HepG2 (cell line): ENCODE results near the gene DHRS1. TPM values are rescaled to one million over a fixed set of nuclear protein-coding genes. Genes with fewer than 3 reads are reported as not detected.

ENCODE experiments used
- ATAC-seq: fragments of 200-7000 bp; cut with Tn5 transposase; 3 replicates; pipeline ENCODE4 v1.9.1; 2020; ENCODE audit warnings: mild to moderate bottlenecking, moderate library complexity
- BruUV-seq: library from RNA; stranded (reverse); fragments of 400-500 nt; replicated peaks from 2 replicates; lab custom pipeline; 2021; lab: Mats Ljungman, UMichigan
- CTCF ChIA-PET: fragments of 300-600 bp; formaldehyde crosslinking; extraction: SDS; loops from one replicate; lab custom pipeline; 2021; ENCODE audit warnings: low total read pairs, inconsistent platforms, low intra/inter-chr PET ratio; lab: Yijun Ruan, JAX
- POLR2A ChIA-PET: fragments of 350-600 bp; sonication (Branson Sonifier 250); formaldehyde crosslinking; loops from one replicate; lab custom pipeline; 2020; ENCODE audit warnings: antibody characterized with exemption, inconsistent platforms; lab: Yijun Ruan, JAX
- DNase-seq: peaks from one replicate; pipeline ENCODE4 v3.0.0-alpha.2; 2015; ENCODE audit warnings: low spot score
- FAIRE-seq: peaks from 3 replicates; lab custom pipeline; 2011; peaks lifted over from hg19 to GRCh38; lab: Jason Lieb, UNC
- H2AFZ ChIP-seq: one replicate; pipeline ENCODE4 v1.6.1; 2011; ENCODE audit warnings: low read length, inconsistent platforms
- H3K27ac ChIP-seq: fragments of 300-600 bp; 3 replicates; pipeline ENCODE4 v1.8.0; 2011; ENCODE audit warnings: mixed run types, mild to moderate bottlenecking, mixed read lengths, low read length, inconsistent platforms; ENCODE audit not compliant: insufficient read depth; ENCODE audit errors: extremely low read length
- H3K27me3 ChIP-seq, 2 experiments: fragments of 200-600 bp in 1 of 2; 2 replicates in 1 of 2; 3 replicates in 1 of 2; pipeline versions ENCODE4 v1.6.0 to v1.8.0; 2011; ENCODE audit warnings: low read length in 2 of 2, mild to moderate bottlenecking in 2 of 2, moderate library complexity in 2 of 2, inconsistent platforms in 1 of 2; ENCODE audit not compliant: insufficient read depth in 2 of 2, control insufficient read depth in 1 of 2
- H3K36me3 ChIP-seq, 2 experiments: fragments of 200-600 bp in 1 of 2; replicated peaks in 1 of 2; 2 replicates in 1 of 2; 3 replicates in 1 of 2; pipeline versions ENCODE4 v1.5.1 to v1.8.0; 2011; ENCODE audit warnings: low read length in 2 of 2, inconsistent platforms in 1 of 2; ENCODE audit not compliant: insufficient read depth in 2 of 2, control insufficient read depth in 1 of 2
- H3K4me1 ChIP-seq: 2 replicates; pipeline ENCODE4 v1.5.1; 2012; ENCODE audit warnings: low read length, inconsistent platforms; ENCODE audit not compliant: insufficient read depth
- H3K4me2 ChIP-seq: 2 replicates; pipeline ENCODE4 v1.6.0; 2011; ENCODE audit warnings: low read depth, low read length, inconsistent platforms
- H3K4me3 ChIP-seq, 3 experiments: fragments of 200-600 bp in 1 of 3; sonication (generic), shearing (Covaris generic) in 1 of 3; replicated peaks in 1 of 3; 2 replicates each; pipeline ENCODE4 v1.5.1; 2011 to 2016; ENCODE audit warnings: low read length in 3 of 3, inconsistent platforms in 2 of 3, low read depth in 2 of 3, mild to moderate bottlenecking in 2 of 3, control low read depth in 1 of 3, mixed read lengths in 1 of 3; ENCODE audit not compliant: insufficient read depth in 1 of 3
- H3K79me2 ChIP-seq: one replicate; pipeline ENCODE4 v1.6.1; 2011; ENCODE audit warnings: low read length, inconsistent platforms; ENCODE audit not compliant: insufficient read depth
- H3K9ac ChIP-seq: 2 replicates; pipeline ENCODE4 v1.6.0; 2011; ENCODE audit warnings: mild to moderate bottlenecking, low read depth, low read length, inconsistent platforms; ENCODE audit not compliant: insufficient read depth
- H3K9me3 ChIP-seq: 2 replicates; pipeline ENCODE4 v1.5.1; 2012; ENCODE audit warnings: mild to moderate bottlenecking, low read length
- H4K20me1 ChIP-seq: 2 replicates; pipeline ENCODE4 v1.6.0; 2011; ENCODE audit warnings: inconsistent platforms, mild to moderate bottlenecking, low read length, moderate library complexity; ENCODE audit not compliant: insufficient read depth
- MAFG ChIP-seq: sonication (generic); formaldehyde crosslinking; IDR thresholded peaks from 2 replicates; pipeline ENCODE4 v1.5.1; 2020; ENCODE audit warnings: mild to moderate bottlenecking, missing genetic modification reagents
- MYNN ChIP-seq: sonication (generic); formaldehyde crosslinking; IDR thresholded peaks from 2 replicates; pipeline ENCODE4 v1.4.0; 2020; ENCODE audit warnings: mild to moderate bottlenecking, low read depth, missing genetic modification reagents
- NFIB ChIP-seq: sonication (generic); formaldehyde crosslinking; IDR thresholded peaks from 2 replicates; pipeline ENCODE4 v1.9.0; 2021; ENCODE audit warnings: missing genetic modification reagents, mild to moderate bottlenecking, borderline replicate concordance
- STAT5B ChIP-seq: sonication (generic); formaldehyde crosslinking; IDR thresholded peaks from 2 replicates; pipeline ENCODE4 v1.4.0; 2020; ENCODE audit warnings: missing genetic modification reagents
- THYN1 ChIP-seq: sonication (generic); formaldehyde crosslinking; IDR thresholded peaks from 2 replicates; pipeline ENCODE4 v1.8.1; 2023; ENCODE audit warnings: low read depth, mild to moderate bottlenecking, moderate library complexity, missing genetic modification reagents, borderline replicate concordance
- ZNF280B ChIP-seq: sonication (generic); formaldehyde crosslinking; IDR thresholded peaks from 2 replicates; pipeline ENCODE4 v1.5.0; 2020; ENCODE audit warnings: missing genetic modification reagents, mild to moderate bottlenecking, borderline replicate concordance
- ZNF737 ChIP-seq: sonication (generic); formaldehyde crosslinking; IDR thresholded peaks from 2 replicates; pipeline ENCODE4 v1.5.0; 2020; ENCODE audit warnings: missing genetic modification reagents, mild to moderate bottlenecking, borderline replicate concordance
- ZXDC ChIP-seq: sonication (generic); formaldehyde crosslinking; IDR thresholded peaks from 2 replicates; pipeline ENCODE4 v1.5.0; 2020; ENCODE audit warnings: mild to moderate bottlenecking, missing genetic modification reagents
- WGBS: methylation state at CpG from one replicate; pipeline ENCODE4 v1.1.6; 2017; ENCODE audit warnings: low lambda C conversion rate; 5-methylcytosine and 5-hydroxymethylcytosine counted together
- in situ Hi-C: cut with HindIII; loops from 2 replicates; pipeline ENCODE4 v1.10.0; 2017; ENCODE audit warnings: low pct_unique_long_range_greater_than_20kb; ENCODE audit not compliant: extremely low pct_ligation_motif_present
- intact Hi-C: fragments of 100-400 bp; cut with micrococcal nuclease; formaldehyde crosslinking; loops from one replicate; pipeline ENCODE4 v1.10.0; 2022; ENCODE audit not compliant: unreplicated experiment
- polyA plus RNA-seq, 8 experiments: library from polyadenylated mRNA; depleted of rRNA in 3 of 8; stranded (reverse) in 7 of 8; unstranded in 1 of 8; fragments of >200 nt; fragmentation: Illumina TruSeq in 4 of 8; extraction: Trizol in 4 of 8; gene quantifications; 2 replicates each; pipeline versions ENCODE4 v1.2.1 to v1.2.3, GENCODE V29; 2011 to 2016; ENCODE audit warnings: low read depth in 4 of 8, missing spikeins in 1 of 8, mixed read lengths in 1 of 8; ENCODE audit not compliant: insufficient read depth in 1 of 8
- total RNA-seq, 5 experiments: library from RNA; depleted of rRNA; stranded (reverse); fragments of >200 nt; fragmentation: Illumina TruSeq; extraction: Trizol; gene quantifications; 2 replicates each; pipeline ENCODE4 v1.2.3, GENCODE V29; 2016; ENCODE audit warnings: low read depth in 1 of 5

Gene DHRS1
- total and polyA plus RNA-seq, 2 of the 13 experiments (the other 11 are each of a cell fraction or from before 2014, with no cell fraction given) = 49.8 to 60.8 TPM

GRCh38 chr14:24327303-24327702, 27.7 kb upstream of the DHRS1 start:
- 60% methylated on average over 2 of the region's 2 CpGs for WGBS
- H3K4me3 ChIP-seq = no peak overlapping the region
- H3K4me1 ChIP-seq = peaks cover 17% of the 10 kb centered on the region
- CTCF ChIA-PET = interaction anchor here (10.2 kb wide), 1 partner anchor 107 kb away, joined by 235 read pairs; the partner anchor contains the start of genes CBLN3 and KHNYN
- H3K79me2 ChIP-seq = no peaks in the 10 kb centered on the region
- no peak overlapping the region for H3K4me2 ChIP-seq
- no peaks in the 10 kb centered on the region for H4K20me1 ChIP-seq
- ATAC-seq = no peak
- H3K9ac ChIP-seq = no peak overlapping the region
- no peak overlapping the region for H3K27ac ChIP-seq
- H2AFZ ChIP-seq = no peak overlapping the region
- intact Hi-C loops (no loop called here), in situ Hi-C loops (no loop called here)
- H3K27me3 ChIP-seq = peaks cover 27 to 81% of the 10 kb centered on the region in 2 experiments
- POLR2A ChIA-PET = interaction anchor here (0.9 to 3.1 kb wide), 4 partner anchors 19 to 110 kb away, joined by 3 to 14 read pairs (median 8); partner anchors contain the start of genes CBLN3, CIDEB, KHNYN and TINF2
- no TSS peak for BruUV-seq
- FAIRE-seq = no peak
- no peaks in the 10 kb centered on the region for H3K36me3 ChIP-seq
- no peak for DNase-seq
- TF ChIP-seq NFIB (0 out of 2 replicates have a peak, but pooled peaks have one; percentile 9), MAFG (peak; percentile 42; the same call in 1 of the 2 replicates), THYN1 (CRISPR knock-in tag) (no peak), ZNF280B (CRISPR knock-in tag) (0 out of 2 replicates have a peak, but pooled peaks have one; percentile 32), MYNN (CRISPR knock-in tag) (0 out of 2 replicates have a peak, but pooled peaks have one; percentile 17), ZNF737 (CRISPR knock-in tag) (0 out of 2 replicates have a peak, but pooled peaks have one; percentile 55), STAT5B (CRISPR knock-in tag) (no peak), ZXDC (CRISPR knock-in tag) (0 out of 2 replicates have a peak, but pooled peaks have one; percentile 42)
- no peaks in the 10 kb centered on the region for H3K9me3 ChIP-seq
